AG04449 (cell line): Measurements from ENCODE around the gene MTX1.
"Not testable (repeated sequence)": the region's sequence is repeated elsewhere in the genome, so short reads cannot be mapped to it uniquely, and the experiment has no call there.

Source experiments
- CTCF ChIA-PET: fragments of 350-600 bp; formaldehyde crosslinking; extraction: SDS; loops from one replicate; lab custom pipeline; 2021; ENCODE audit warnings: antibody characterized with exemption; lab: Yijun Ruan, JAX
- POLR2A ChIA-PET: fragments of 400-600, 350-600 bp; formaldehyde crosslinking; extraction: SDS; loops from one replicate; lab custom pipeline; 2020; ENCODE audit warnings: antibody characterized with exemption, inconsistent platforms; lab: Yijun Ruan, JAX
- DNase-seq: peaks from one replicate; pipeline ENCODE4 v3.0.0-alpha.2; 2010; ENCODE audit warnings: low read depth, low spot score
- H3K4me3 ChIP-seq: 2 replicates; pipeline ENCODE4 v1.5.1; 2011; ENCODE audit warnings: low read depth, mild to moderate bottlenecking, control low read depth, low read length
- CTCF ChIP-seq: IDR thresholded peaks from one replicate; pipeline ENCODE4 v1.5.1; 2011; ENCODE audit warnings: mild to moderate bottlenecking, moderate library complexity, low read length, control low read depth, inconsistent platforms; ENCODE audit not compliant: insufficient read depth; ENCODE audit errors: missing control alignments

The MTX1 gene

GRCh38 chr1:155223047-155223446, 14.6 kb downstream of the MTX1 start:
- no peak for TF ChIP-seq CTCF
- ChIA-PET POLR2A (no interaction called here), CTCF (interaction anchor here (1.4 to 8.0 kb wide), 5 partner anchors 16 to 50 kb away, joined by 3 to 139 read pairs (median 8); partner anchors contain the start of genes KRTCAP2, MTX1 and THBS3)
- DNase-seq: no peak
- H3K4me3 ChIP-seq: no peak overlapping the region

GRCh38 chr1:155225404-155225759, 16.9 kb downstream of the MTX1 start:
- peak overlapping the region; percentile 3; the same call in 1 of the 2 replicates for H3K4me3 ChIP-seq
- ChIA-PET POLR2A (interaction anchor here (1.0 to 1.6 kb wide), 4 partner anchors 15 to 32 kb away, joined by 3 to 8 read pairs (median 6); a partner anchor contains a TSS), CTCF (interaction anchor here (1.6 to 8.0 kb wide), 5 partner anchors 18 to 51 kb away, joined by 3 to 139 read pairs (median 37); partner anchors contain the start of genes KRTCAP2, MTX1, THBS3 and TRIM46)
- not testable (repeated sequence) for DNase-seq

GRCh38 chr1:155226188-155226909, 17.9 kb downstream of the MTX1 start:
- no peak for DNase-seq
- peak overlapping the region; percentile 77 for H3K4me3 ChIP-seq
- peak; percentile 53 for TF ChIP-seq CTCF
- POLR2A ChIA-PET: interaction anchor here (0.6 to 1.8 kb wide), 2 partner anchors 19 to 1389 kb away, joined by 3 to 8 read pairs; partner anchors contain the start of gene THBS3
- CTCF ChIA-PET: interaction anchor here (0.9 to 8.0 kb wide), 14 partner anchors 15 to 135 kb away, joined by 3 to 139 read pairs (median 6); partner anchors contain the start of genes KRTCAP2, MTX1, THBS3 and TRIM46

- ChIA-PET POLR2A (interaction anchor here (0.6 to 1.8 kb wide), 3 partner anchors 19 to 1389 kb away, joined by 3 to 8 read pairs (median 7); partner anchors contain the start of gene THBS3), CTCF (interaction anchor here (0.9 to 8.0 kb wide), 14 partner anchors 15 to 136 kb away, joined by 3 to 139 read pairs (median 6); partner anchors contain the start of genes KRTCAP2, MTX1, THBS3 and TRIM46)
- TF ChIP-seq CTCF: no peak
- peak overlapping the region; percentile 77 for H3K4me3 ChIP-seq
- DNase-seq: no peak
Measured at GRCh38 chr1:155226910-155227260, 18.4 kb downstream of the MTX1 start.

GRCh38 chr1:155227261-155228095, 19.0 kb downstream of the MTX1 start:
- peak; percentile 94 for DNase-seq
- POLR2A ChIA-PET: interaction anchor here (1.2 to 1.8 kb wide), 4 partner anchors 16 to 33 kb away, joined by 4 to 8 read pairs (median 6); partner anchors contain the start of gene THBS3
- CTCF ChIA-PET: interaction anchor here (0.9 to 8.0 kb wide), 13 partner anchors 14 to 136 kb away, joined by 3 to 139 read pairs (median 6); partner anchors contain the start of genes KRTCAP2, MTX1, THBS3 and TRIM46
- peak overlapping the region; percentile 77 for H3K4me3 ChIP-seq
- no peak for TF ChIP-seq CTCF

- ChIA-PET CTCF (interaction anchor here (2.2 to 8.0 kb wide), 4 partner anchors 21 to 137 kb away, joined by 8 to 139 read pairs (median 41); partner anchors contain the start of genes KRTCAP2, MTX1, THBS3 and TRIM46), POLR2A (interaction anchor here (1.2 to 1.8 kb wide), 4 partner anchors 15 to 34 kb away, joined by 4 to 8 read pairs (median 6); partner anchors contain the start of gene THBS3)
- DNase-seq: no peak
- H3K4me3 ChIP-seq: peak overlapping the region; percentile 54
- TF ChIP-seq CTCF: no peak
Measured at GRCh38 chr1:155228096-155228427, 19.6 kb downstream of the MTX1 start.

- CTCF ChIA-PET: interaction anchor here (0.7 to 1.3 kb wide), 3 partner anchors 16 to 58 kb away, joined by 3 to 4 read pairs (median 4); partner anchors contain the start of gene KRTCAP2
- H3K4me3 ChIP-seq, DNase-seq, POLR2A ChIA-PET: not testable (repeated sequence)
Measured at GRCh38 chr1:155231302-155231701, 22.8 kb downstream of the MTX1 start.

GRCh38 chr1:155232001-155232978, 23.8 kb downstream of the MTX1 start:
- not testable (repeated sequence) for DNase-seq, H3K4me3 ChIP-seq
- POLR2A ChIA-PET: interaction anchor here (1.0 kb wide), 1 partner anchor 38 kb away, joined by 3 read pairs; no protein-coding TSS in a partner anchor
- CTCF ChIA-PET: interaction anchor here (0.8 to 1.3 kb wide), 4 partner anchors 9 to 59 kb away, joined by 3 to 9 read pairs (median 4); partner anchors contain the start of gene KRTCAP2
